A549 (cell line): Measurements from ENCODE around the gene LAPTM5.

Source experiments
- CBX8 ChIP-seq: fragments of 200-600 bp; sonication (generic); IDR thresholded peaks from 2 replicates; pipeline ENCODE4 v1.6.1; 2016
- CTCF ChIP-seq: fragments of >200 bp; sonication (Bioruptor Twin); formaldehyde crosslinking; IDR thresholded peaks from 3 replicates; pipeline ENCODE4 v1.5.1; 2016
- ELK1 ChIP-seq: fragments of 150-350 bp; IDR thresholded peaks from 2 replicates; pipeline ENCODE4 v1.6.1; 2014; ENCODE audit warnings: low read depth, mild to moderate bottlenecking, low read length
- ESRRA ChIP-seq: fragments of 150-350 bp; IDR thresholded peaks from 2 replicates; pipeline ENCODE4 v1.6.1; 2014; ENCODE audit warnings: mild to moderate bottlenecking, low read length, borderline replicate concordance
- GATA3 ChIP-seq: IDR thresholded peaks from 2 replicates; pipeline ENCODE4 v1.6.1; 2012; ENCODE audit warnings: borderline replicate concordance
- HOXB13 ChIP-seq: fragments of 250-450 bp; sonication (Bioruptor Pico); IDR thresholded peaks from 2 replicates; pipeline ENCODE4 v1.5.0; 2020; ENCODE audit warnings: low read depth, mild to moderate bottlenecking, moderate library complexity
- MAFK ChIP-seq: fragments of 450-650 bp; IDR thresholded peaks from 2 replicates; pipeline ENCODE4 v1.6.1; 2014; ENCODE audit not compliant: partially characterized antibody
- MAX ChIP-seq: IDR thresholded peaks from 2 replicates; pipeline ENCODE4 v1.6.1; 2012
- NFE2L2 ChIP-seq: fragments of 150-350 bp; conservative IDR thresholded peaks from 2 replicates; pipeline ENCODE4 v1.6.1; 2014; ENCODE audit warnings: low read length
- POLR2A ChIP-seq: IDR thresholded peaks from 2 replicates; pipeline ENCODE4 v1.6.1; 2012; ENCODE audit warnings: mild to moderate bottlenecking, low read length
- POLR2AphosphoS2 ChIP-seq: conservative IDR thresholded peaks from 2 replicates; pipeline ENCODE4 v1.6.1; 2012; ENCODE audit warnings: low read length, improper control_type of control experiment, inconsistent platforms
- RNF2 ChIP-seq: fragments of 200-600 bp; sonication (generic); IDR thresholded peaks from 2 replicates; pipeline ENCODE4 v1.6.1; 2016; ENCODE audit warnings: low read depth, mild to moderate bottlenecking, antibody characterized with exemption, moderate library complexity, borderline replicate concordance

GRCh38 chr1:30742963-30743559, 14.5 kb downstream of the LAPTM5 start:
- TF ChIP-seq ESRRA (no peak), CTCF (no peak), MAFK (no peak), POLR2A (no peak), POLR2AphosphoS2 (no peak), GATA3 (no peak), MAX (no peak), RNF2 (no peak), ELK1 (no peak), CBX8 (no peak), NFE2L2 (no peak), HOXB13 (CRISPR knock-in tag) (no peak)
